KBM-7 (cell line): Measurements from ENCODE around the gene LRP1B.

Experiments used
- DNase-seq: peaks from one replicate; pipeline ENCODE4 v3.0.0-alpha.2; 2015
- in situ Hi-C: fragments of 300-500 bp; cut with MboI; formaldehyde crosslinking; loops from 2 replicates; pipeline ENCODE4 v1.14.3; 2020; ENCODE audit warnings: low sequenced_read_pairs, low pct_unique_long_range_greater_than_20kb, mixed read lengths

Gene LRP1B

GRCh38 chr2:141728886-141729285 lies 401.9 kb downstream of the LRP1B start:
- in situ Hi-C loops: no loop called here
- DNase-seq: no peak

GRCh38 chr2:141728142-141728541 lies 402.7 kb downstream of the LRP1B start:
- no peak for DNase-seq
- in situ Hi-C loops: no loop called here

GRCh38 chr2:141724426-141724825 lies 406.4 kb downstream of the LRP1B start:
- no peak for DNase-seq
- in situ Hi-C loops: no loop called here

GRCh38 chr2:141723814-141724213 lies 407.0 kb downstream of the LRP1B start:
- in situ Hi-C loops: no loop called here
- DNase-seq: no peak

- no peak for DNase-seq
- in situ Hi-C loops: no loop called here
These were observed 410.3 kb downstream of the LRP1B start for GRCh38 chr2:141720476-141720875.

- no peak for DNase-seq
- in situ Hi-C loops: no loop called here
These were observed 416.3 kb downstream of the LRP1B start for GRCh38 chr2:141714496-141714895.

- in situ Hi-C loops: no loop called here
- no peak for DNase-seq
These were observed 419.2 kb downstream of the LRP1B start for GRCh38 chr2:141711627-141712026.

- in situ Hi-C loops: no loop called here
- DNase-seq: no peak
These were observed 420.1 kb downstream of the LRP1B start for GRCh38 chr2:141710589-141711239.

GRCh38 chr2:141709756-141710155 lies 421.1 kb downstream of the LRP1B start:
- no peak for DNase-seq
- in situ Hi-C loops: no loop called here

- DNase-seq: no peak
- in situ Hi-C loops: no loop called here
These were observed 423.3 kb downstream of the LRP1B start for GRCh38 chr2:141707486-141707885.

GRCh38 chr2:141704541-141704940 lies 426.3 kb downstream of the LRP1B start:
- in situ Hi-C loops: no loop called here
- DNase-seq: no peak

- DNase-seq: no peak
- in situ Hi-C loops: no loop called here
These were observed 427.3 kb downstream of the LRP1B start for GRCh38 chr2:141703501-141703900.

- DNase-seq: no peak
- in situ Hi-C loops: no loop called here
These were observed 429.2 kb downstream of the LRP1B start for GRCh38 chr2:141701618-141702017.

GRCh38 chr2:141699573-141699972 lies 431.2 kb downstream of the LRP1B start:
- no peak for DNase-seq
- in situ Hi-C loops: no loop called here

- in situ Hi-C loops: no loop called here
- no peak for DNase-seq
These were observed 432.3 kb downstream of the LRP1B start for GRCh38 chr2:141698500-141698899.

- DNase-seq: no peak
- in situ Hi-C loops: no loop called here
These were observed 433.8 kb downstream of the LRP1B start for GRCh38 chr2:141697035-141697434.

GRCh38 chr2:141694180-141694579 lies 436.6 kb downstream of the LRP1B start:
- DNase-seq: no peak
- in situ Hi-C loops: no loop called here

GRCh38 chr2:141692829-141693228 lies 438.0 kb downstream of the LRP1B start:
- in situ Hi-C loops: no loop called here
- DNase-seq: no peak

- in situ Hi-C loops: no loop called here
- no peak for DNase-seq
These were observed 454.7 kb downstream of the LRP1B start for GRCh38 chr2:141676139-141676538.

- in situ Hi-C loops: no loop called here
- no peak for DNase-seq
These were observed 464.6 kb downstream of the LRP1B start for GRCh38 chr2:141666191-141666590.

GRCh38 chr2:141660232-141660631 lies 470.6 kb downstream of the LRP1B start:
- in situ Hi-C loops: no loop called here
- no peak for DNase-seq

- in situ Hi-C loops: no loop called here
- DNase-seq: no peak
These were observed 476.5 kb downstream of the LRP1B start for GRCh38 chr2:141654311-141654710.
